Measurements from ENCODE around the gene MFSD1.

The MFSD1 gene

GRCh38 chr3:158761350-158761749 lies 40.5 kb upstream of the MFSD1 start:
- Histone ChIP-seq H3K9me2 (replicated peaks; ENCODE audit: low read depth, low read length) (no peaks in the 10 kb centered on the region), H3F3A (ENCODE audit: low read depth) (no peaks in the 10 kb centered on the region), H3K9me3 (ENCODE audit: insufficient read depth, low read depth, low read length) (no peaks in the 10 kb centered on the region), H3K4me3 (ENCODE audit: low read length, poor library complexity, severe bottlenecking) (no peak overlapping the region), H3K9ac (ENCODE audit: low read depth, low read length, poor library complexity, severe bottlenecking) (no peak overlapping the region), H2AFZ (ENCODE audit: low read length) (no peak overlapping the region), H3K27me3 (ENCODE audit: insufficient read depth, low read length, poor library complexity, severe bottlenecking) (no peaks in the 10 kb centered on the region), H3K4me2 (ENCODE audit: low read depth, low read length, poor library complexity, severe bottlenecking) (no peak overlapping the region), H3K79me2 (ENCODE audit: insufficient read depth, low read length) (no peaks in the 10 kb centered on the region), H3K4me1 (ENCODE audit: insufficient read depth, low read length, poor library complexity, severe bottlenecking) (no peaks in the 10 kb centered on the region), H3K36me3 (ENCODE audit: insufficient read depth, low read length) (no peaks in the 10 kb centered on the region), H4K20me1 (ENCODE audit: insufficient read depth, low read length, poor library complexity, severe bottlenecking) (no peaks in the 10 kb centered on the region)
- TF ChIP-seq EZH2phosphoT487 (IDR thresholded peaks at IDR 0.05; ENCODE audit: borderline replicate concordance): no peak
- TF ChIP-seq CTCF (conservative IDR thresholded peaks at IDR 0.05; ENCODE audit: low read length): no peak

- no peaks in the 10 kb centered on the region for H3F3A ChIP-seq (ENCODE audit: low read depth)
- H3K9me2 ChIP-seq (replicated peaks; ENCODE audit: low read depth, low read length): no peaks in the 10 kb centered on the region
- no peaks in the 10 kb centered on the region for H3K9me3 ChIP-seq (ENCODE audit: insufficient read depth, low read depth, low read length)
- no peak overlapping the region for H3K4me2 ChIP-seq (ENCODE audit: low read depth, low read length, poor library complexity, severe bottlenecking)
- no peaks in the 10 kb centered on the region for H3K36me3 ChIP-seq (ENCODE audit: insufficient read depth, low read length)
- H3K9ac ChIP-seq (ENCODE audit: low read depth, low read length, poor library complexity, severe bottlenecking): no peak overlapping the region
- no peaks in the 10 kb centered on the region for H3K4me1 ChIP-seq (ENCODE audit: insufficient read depth, low read length, poor library complexity, severe bottlenecking)
- no peaks in the 10 kb centered on the region for H4K20me1 ChIP-seq (ENCODE audit: insufficient read depth, low read length, poor library complexity, severe bottlenecking)
- no peak overlapping the region for H2AFZ ChIP-seq (ENCODE audit: low read length)
- H3K27me3 ChIP-seq (ENCODE audit: insufficient read depth, low read length, poor library complexity, severe bottlenecking): no peaks in the 10 kb centered on the region
- no peaks in the 10 kb centered on the region for H3K79me2 ChIP-seq (ENCODE audit: insufficient read depth, low read length)
- no peak overlapping the region for H3K4me3 ChIP-seq (ENCODE audit: low read length, poor library complexity, severe bottlenecking)
- TF ChIP-seq EZH2phosphoT487 (IDR thresholded peaks at IDR 0.05; ENCODE audit: borderline replicate concordance) (no peak), CTCF (conservative IDR thresholded peaks at IDR 0.05; ENCODE audit: low read length) (no peak)
These were observed 39.2 kb upstream of the MFSD1 start for GRCh38 chr3:158762701-158763100.

GRCh38 chr3:158763421-158763820 lies 38.4 kb upstream of the MFSD1 start:
- no peak overlapping the region for H3K4me3 ChIP-seq (ENCODE audit: low read length, poor library complexity, severe bottlenecking)
- no peak overlapping the region for H3K4me2 ChIP-seq (ENCODE audit: low read depth, low read length, poor library complexity, severe bottlenecking)
- no peaks in the 10 kb centered on the region for H3F3A ChIP-seq (ENCODE audit: low read depth)
- no peaks in the 10 kb centered on the region for H3K79me2 ChIP-seq (ENCODE audit: insufficient read depth, low read length)
- H4K20me1 ChIP-seq (ENCODE audit: insufficient read depth, low read length, poor library complexity, severe bottlenecking): no peaks in the 10 kb centered on the region
- no peaks in the 10 kb centered on the region for H3K9me3 ChIP-seq (ENCODE audit: insufficient read depth, low read depth, low read length)
- H3K9me2 ChIP-seq (replicated peaks; ENCODE audit: low read depth, low read length): no peaks in the 10 kb centered on the region
- H3K4me1 ChIP-seq (ENCODE audit: insufficient read depth, low read length, poor library complexity, severe bottlenecking): no peaks in the 10 kb centered on the region
- H2AFZ ChIP-seq (ENCODE audit: low read length): no peak overlapping the region
- TF ChIP-seq CTCF (conservative IDR thresholded peaks at IDR 0.05; ENCODE audit: low read length) (no peak), EZH2phosphoT487 (IDR thresholded peaks at IDR 0.05; ENCODE audit: borderline replicate concordance) (no peak)
- H3K9ac ChIP-seq (ENCODE audit: low read depth, low read length, poor library complexity, severe bottlenecking): no peak overlapping the region
- no peaks in the 10 kb centered on the region for H3K27me3 ChIP-seq (ENCODE audit: insufficient read depth, low read length, poor library complexity, severe bottlenecking)
- no peaks in the 10 kb centered on the region for H3K36me3 ChIP-seq (ENCODE audit: insufficient read depth, low read length)

All from Loucy (cell line).